ENCODE results near the gene PHYHIPL.

Gene PHYHIPL

GRCh38 chr10:59252491-59252890 is 76.0 kb downstream of the PHYHIPL start:
- DNase-seq (ENCODE audit: low read depth in 2 of 3, low spot score in 2 of 3) = no peak

- DNase-seq (ENCODE audit: low read depth in 2 of 3, low spot score in 2 of 3) = no peak
Observed at GRCh38 chr10:59255463-59255862, 79.0 kb downstream of the PHYHIPL start.

DNA sequence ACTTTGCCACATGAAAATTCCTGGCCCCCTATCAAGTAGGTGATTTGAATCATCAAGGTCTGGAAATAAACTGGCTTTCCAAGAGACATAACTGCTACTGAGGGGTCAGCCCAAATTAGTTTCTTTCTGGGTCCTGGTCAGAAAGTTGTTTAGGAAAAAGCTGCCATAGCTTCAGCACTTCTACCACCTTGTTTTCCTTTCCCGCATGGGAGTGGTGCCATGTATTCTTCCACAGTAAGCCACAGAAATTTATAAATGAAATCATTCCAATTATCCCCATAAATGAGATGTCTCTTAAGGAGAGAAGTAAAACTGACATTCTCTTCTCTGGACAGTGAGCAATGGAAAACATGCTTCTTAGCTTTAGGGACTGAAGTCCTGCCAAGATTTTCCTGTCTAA is 80.8 kb downstream of the PHYHIPL start:
- no peak for DNase-seq (ENCODE audit: low read depth in 2 of 3, low spot score in 2 of 3)

- no peak for DNase-seq (ENCODE audit: low read depth in 2 of 3, low spot score in 2 of 3)
Observed at GRCh38 chr10:59258890-59259289, 82.4 kb downstream of the PHYHIPL start.

DNA sequence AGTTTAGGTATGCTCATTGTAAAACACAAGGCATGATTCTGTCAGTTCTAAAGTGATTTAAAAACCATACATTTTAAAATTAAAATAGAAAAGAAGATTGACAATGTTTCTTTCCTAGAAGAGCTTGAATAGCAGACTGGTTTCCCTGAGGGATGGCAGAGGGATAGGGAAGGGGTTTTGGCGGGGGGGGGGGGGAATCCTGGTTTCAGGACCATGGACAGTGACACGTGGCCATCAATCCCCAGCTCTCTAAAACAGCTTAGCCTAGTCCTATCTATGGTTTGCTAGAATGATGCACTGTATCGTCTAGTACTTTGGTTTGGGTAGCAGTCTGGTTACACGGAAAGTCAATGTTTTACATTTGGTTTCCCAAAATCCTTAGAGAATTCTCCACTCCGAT is 88.7 kb downstream of the PHYHIPL start:
- no peak for DNase-seq (ENCODE audit: low read depth in 2 of 3, low spot score in 2 of 3)

GRCh38 chr10:59266321-59266720 is 89.9 kb downstream of the PHYHIPL start:
- no peak for DNase-seq (ENCODE audit: low read depth in 2 of 3, low spot score in 2 of 3)

GRCh38 chr10:59268460-59268859 is 92.0 kb downstream of the PHYHIPL start:
- DNase-seq (ENCODE audit: low read depth in 2 of 3, low spot score in 2 of 3) = no peak

DNA sequence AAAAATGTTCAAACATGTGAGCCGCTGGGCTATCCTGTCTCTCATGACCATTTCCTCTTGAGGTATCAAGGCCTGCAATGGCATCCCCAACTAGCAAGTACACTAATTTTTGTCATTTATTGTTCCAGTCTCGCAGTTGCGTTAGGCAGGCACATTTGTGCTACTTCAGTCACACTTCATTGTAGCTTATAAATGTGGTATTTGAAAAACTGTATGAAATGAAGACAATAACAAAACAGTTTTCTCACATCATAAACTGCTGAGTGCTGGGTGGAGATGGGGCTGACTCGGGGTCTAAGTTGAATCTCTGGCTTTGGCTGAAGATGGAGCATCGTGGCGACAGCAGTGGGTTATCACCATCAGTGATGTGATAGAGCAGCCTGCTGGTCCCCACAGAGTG is 93.2 kb downstream of the PHYHIPL start:
- DNase-seq (ENCODE audit: low read depth in 2 of 3, low spot score in 2 of 3) = no peak

GRCh38 chr10:59270492-59270891 is 94.0 kb downstream of the PHYHIPL start:
- DNase-seq (ENCODE audit: low read depth in 2 of 3, low spot score in 2 of 3) = no peak

DNA sequence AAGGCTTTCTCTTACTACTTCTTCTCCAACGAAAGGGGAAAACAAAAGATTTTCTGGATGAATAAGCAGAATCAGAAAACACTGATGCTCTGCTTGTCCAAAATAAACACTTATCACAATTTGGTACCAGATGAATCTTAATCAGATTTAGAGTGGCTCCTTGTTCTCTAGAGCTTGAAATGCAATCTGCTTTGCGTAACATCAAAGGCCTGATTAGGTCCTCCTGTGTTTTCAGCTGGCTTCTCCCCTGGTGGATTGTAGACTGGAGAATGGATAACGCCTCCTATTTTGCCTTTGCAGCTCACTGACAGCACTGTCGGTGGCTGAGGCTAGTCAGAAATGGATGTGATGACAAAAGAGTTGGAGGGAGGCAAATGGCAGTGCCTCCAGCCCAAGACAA is 94.7 kb downstream of the PHYHIPL start:
- no peak for DNase-seq (ENCODE audit: low read depth in 2 of 3, low spot score in 2 of 3)

DNA sequence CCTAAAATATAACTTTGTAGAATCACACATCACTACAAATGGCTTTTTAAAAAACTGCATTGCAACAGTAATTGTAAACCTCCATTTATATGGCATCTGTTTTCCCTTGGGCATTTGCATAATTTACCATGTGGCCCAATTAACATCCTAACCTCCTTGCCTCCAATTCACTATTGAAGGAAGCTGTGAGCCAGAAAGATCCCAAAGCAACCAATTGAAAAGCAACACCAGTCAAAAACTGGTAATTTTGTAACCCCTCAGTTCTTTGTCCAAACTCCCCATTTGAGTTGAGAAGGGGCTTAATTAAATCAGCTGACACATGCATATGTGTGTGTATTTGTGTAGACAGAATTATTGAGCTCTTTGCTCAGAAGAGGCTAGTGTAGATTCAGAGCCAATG is 95.6 kb downstream of the PHYHIPL start:
- DNase-seq (ENCODE audit: low read depth in 2 of 3, low spot score in 2 of 3) = no peak

DNA sequence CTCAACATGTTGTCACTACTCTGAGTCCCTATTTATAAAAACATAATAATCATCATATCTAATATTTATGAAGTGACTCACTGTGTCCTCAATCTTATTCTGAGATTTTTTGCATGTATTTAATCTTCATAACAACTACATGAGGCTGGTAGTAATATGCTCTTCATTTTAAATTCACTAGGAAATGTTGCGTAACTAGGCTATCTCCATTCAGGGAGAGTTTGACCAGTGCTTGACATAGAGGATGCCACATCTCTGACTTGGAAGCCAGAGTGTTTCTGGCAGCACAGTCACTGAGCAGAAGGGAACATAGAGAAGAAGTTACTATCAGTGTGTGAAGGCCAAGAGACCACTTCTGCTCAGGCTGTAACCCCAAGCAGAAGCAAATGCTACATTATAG is 97.0 kb downstream of the PHYHIPL start:
- DNase-seq (ENCODE audit: low read depth in 2 of 3, low spot score in 2 of 3) = no peak

DNA sequence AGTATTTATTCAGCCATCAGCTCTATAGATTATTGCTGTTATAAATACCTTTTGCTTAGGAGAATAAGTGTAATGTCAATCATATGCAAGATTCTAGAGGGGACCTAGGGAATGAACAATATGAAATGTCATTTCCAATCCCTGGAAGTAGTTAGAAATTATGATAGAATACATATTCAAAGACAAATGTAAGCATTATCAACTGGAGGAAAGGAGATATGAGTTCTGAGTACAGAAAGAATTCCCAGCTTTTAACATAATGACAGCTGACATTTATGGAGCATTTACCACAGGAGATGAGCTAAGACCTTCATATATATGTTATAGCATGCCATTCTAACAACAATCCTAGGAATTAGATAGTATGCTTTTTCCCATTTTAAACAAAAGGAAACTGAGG is 99.7 kb downstream of the PHYHIPL start:
- DNase-seq (ENCODE audit: low read depth in 2 of 3, low spot score in 2 of 3) = no peak

- no peak for DNase-seq (ENCODE audit: low read depth in 2 of 3, low spot score in 2 of 3)
Observed at GRCh38 chr10:59276919-59277318, 100.5 kb downstream of the PHYHIPL start.

- DNase-seq (ENCODE audit: low read depth in 2 of 3, low spot score in 2 of 3) = no peak
Observed at GRCh38 chr10:59279476-59279875, 103.0 kb downstream of the PHYHIPL start.

GRCh38 chr10:59279991-59280505 is 103.6 kb downstream of the PHYHIPL start:
- DNase-seq (ENCODE audit: low read depth in 2 of 3, low spot score in 2 of 3) = no peak

GRCh38 chr10:59281861-59282260 is 105.4 kb downstream of the PHYHIPL start:
- no peak for DNase-seq (ENCODE audit: low read depth in 2 of 3, low spot score in 2 of 3)

- DNase-seq (ENCODE audit: low read depth in 2 of 3, low spot score in 2 of 3) = no peak
Observed at GRCh38 chr10:59283456-59284091, 107.1 kb downstream of the PHYHIPL start.

GRCh38 chr10:59284118-59284975 is 107.9 kb downstream of the PHYHIPL start:
- DNase-seq (ENCODE audit: low read depth in 2 of 3, low spot score in 2 of 3) = no peak

DNA sequence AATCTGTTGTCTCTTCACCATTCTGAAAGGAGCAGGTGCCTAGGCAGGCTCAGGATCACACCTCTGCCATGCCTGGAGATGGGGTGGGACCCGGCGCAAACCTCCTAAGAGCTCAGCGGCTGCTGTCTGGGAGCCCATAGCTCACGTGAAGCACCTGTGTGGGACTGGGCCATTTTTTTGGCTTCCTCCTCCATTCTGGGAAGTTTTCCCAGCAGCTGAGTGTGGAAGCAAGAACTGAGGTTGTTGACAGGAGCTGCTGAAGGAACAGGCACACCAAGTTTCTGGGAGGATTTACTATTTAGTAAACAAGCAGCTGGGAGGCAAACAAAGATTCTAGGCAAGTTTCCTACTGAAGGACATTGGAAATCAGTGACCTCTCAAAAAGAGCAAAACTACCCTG is 108.6 kb downstream of the PHYHIPL start:
- no peak for DNase-seq (ENCODE audit: low read depth in 2 of 3, low spot score in 2 of 3)

DNA sequence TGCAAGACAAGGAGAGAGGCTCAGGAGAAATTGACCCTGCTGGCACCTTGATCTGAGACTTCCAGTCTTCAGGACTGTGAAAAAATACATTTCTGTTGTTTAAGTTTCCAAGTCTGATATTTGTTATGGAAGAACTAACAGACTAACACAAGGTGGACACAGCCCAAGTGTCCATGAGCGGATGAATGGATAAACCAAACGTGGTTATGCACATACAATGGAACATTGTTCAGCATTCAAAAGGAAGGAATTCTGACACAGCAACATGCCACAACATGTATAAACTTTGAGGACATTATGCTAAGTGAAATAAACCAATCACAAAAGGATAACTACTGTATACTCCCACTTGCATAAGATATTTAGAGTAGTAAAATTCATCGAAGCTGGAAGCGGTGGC is 109.4 kb downstream of the PHYHIPL start:
- DNase-seq (ENCODE audit: low read depth in 2 of 3, low spot score in 2 of 3) = no peak

DNA sequence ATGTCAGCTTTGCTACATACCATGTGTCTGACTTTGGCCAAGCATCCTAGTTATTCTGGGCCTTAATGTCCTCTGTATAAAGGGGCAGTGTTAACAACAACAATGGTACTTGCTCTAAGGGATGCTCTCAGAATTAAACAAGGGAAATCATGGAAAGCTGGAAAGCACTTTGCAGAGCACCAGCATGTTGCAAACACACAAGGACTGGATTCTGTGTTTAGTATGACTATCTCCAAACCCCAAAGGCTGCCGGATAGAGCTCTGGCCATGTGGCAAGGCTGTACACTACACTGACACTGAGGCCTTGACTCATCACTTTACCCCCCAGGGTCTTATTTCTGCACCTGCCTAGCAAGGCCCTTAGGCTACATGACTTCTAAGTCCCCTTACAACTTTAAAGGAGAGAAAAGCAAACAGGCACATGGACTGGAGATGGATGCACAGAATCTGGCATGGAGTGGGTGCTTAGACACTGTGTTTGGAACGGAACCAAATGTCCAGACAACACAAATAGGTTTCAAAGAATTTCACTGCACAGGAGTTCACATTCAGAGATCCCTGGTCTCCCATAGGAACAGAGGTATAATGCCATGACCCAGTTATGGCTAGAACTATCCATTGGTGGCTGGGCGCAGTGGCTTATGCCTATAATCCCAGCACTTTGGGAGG is 111.3 kb downstream of the PHYHIPL start:
- DNase-seq (ENCODE audit: low read depth in 2 of 3, low spot score in 2 of 3) = no peak

All from activated CD8-positive, alpha-beta memory T cell treated with anti-CD3 and anti-CD28 coated beads for 48 hours (primary cell).